ENCODE data around the gene ALKBH3. TPM values are rescaled to one million over a fixed set of nuclear protein-coding genes. Genes with fewer than 3 reads are reported as not detected.

The ALKBH3 gene
- total RNA-seq, 2 experiments from 2014 or later: 48.1 to 49.7 TPM

- POLR2A ChIA-PET: no interaction called here
- CTCF ChIA-PET: interaction anchor here (0.5 kb wide), 1 partner anchor 52 kb away, joined by 3 read pairs; no protein-coding TSS in a partner anchor
These were observed 71.4 kb downstream of the ALKBH3 start for GRCh38 chr11:43952020-43952400.

DNA sequence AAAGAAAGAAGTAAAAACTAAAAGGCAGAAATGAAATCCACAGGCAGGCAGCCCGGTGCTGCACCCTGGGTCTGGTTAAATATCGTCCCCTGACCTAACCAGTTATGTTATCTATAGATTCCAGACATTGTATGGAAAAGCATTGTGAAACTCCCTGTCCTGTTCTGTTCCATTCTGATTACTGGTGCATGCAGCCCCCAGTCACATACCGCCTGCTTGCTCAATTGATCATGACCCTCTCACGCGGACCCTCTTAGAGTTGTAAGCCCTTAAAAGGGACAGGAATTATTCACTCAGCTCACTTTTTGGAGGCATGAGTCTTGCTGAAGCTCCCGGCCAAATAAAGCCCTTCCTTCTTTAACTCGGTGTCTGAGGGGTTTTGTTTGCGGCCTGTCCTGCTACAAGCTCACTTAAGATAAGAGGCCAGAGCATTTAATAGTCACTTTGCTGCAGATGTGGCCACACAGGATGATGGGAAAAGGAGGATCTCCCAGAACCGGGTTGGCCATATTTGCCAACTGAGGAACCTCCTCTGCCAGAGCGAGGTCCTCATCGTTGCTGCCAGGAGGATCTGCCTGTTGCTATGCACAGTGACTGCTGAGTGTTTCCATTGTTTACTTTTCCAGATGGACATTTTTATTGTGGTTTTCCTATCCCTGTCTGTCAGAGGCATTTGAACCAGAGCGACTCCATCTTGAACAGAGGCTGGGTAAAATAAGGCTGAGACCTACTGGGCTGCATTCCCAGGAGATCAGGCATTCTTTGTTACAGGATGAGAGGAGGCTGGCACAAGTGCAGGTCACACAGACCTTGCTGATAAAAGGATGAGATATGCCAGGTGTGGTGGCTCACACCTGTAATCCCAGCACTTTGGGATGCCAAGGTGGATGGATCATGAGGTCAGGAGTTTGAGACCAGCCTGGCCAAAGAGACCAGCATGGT, 72.0 kb downstream of the ALKBH3 start:
- ChIA-PET CTCF (interaction anchor here (0.7 kb wide), 1 partner anchor 670 kb away, joined by 3 read pairs; no protein-coding TSS in a partner anchor), POLR2A (no interaction called here)

DNA sequence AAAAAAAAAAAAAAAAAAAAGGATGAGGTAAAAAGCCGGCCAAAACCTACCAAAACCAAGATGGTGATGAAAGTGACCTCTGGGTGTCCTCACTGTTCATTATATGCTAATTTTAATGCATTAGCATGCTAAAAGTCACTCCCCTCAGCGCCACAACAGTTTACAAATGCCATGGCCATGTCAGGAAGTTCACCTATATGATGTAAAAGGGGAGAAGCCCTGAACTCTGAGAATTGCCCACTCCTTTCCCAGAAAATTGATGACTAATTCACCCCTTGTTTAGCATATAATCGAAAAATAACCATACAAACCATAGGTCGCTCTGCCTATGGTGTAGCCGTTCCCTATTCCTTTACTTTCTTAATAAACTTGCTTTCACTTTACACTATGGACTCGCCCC, 72.9 kb downstream of the ALKBH3 start:
- POLR2A ChIA-PET: no interaction called here
- CTCF ChIA-PET: interaction anchor here (0.7 kb wide), 2 partner anchors 9 to 671 kb away, joined by 3 read pairs; no protein-coding TSS in a partner anchor

- POLR2A ChIA-PET: no interaction called here
- CTCF ChIA-PET: no interaction called here
These were observed 73.6 kb downstream of the ALKBH3 start for GRCh38 chr11:43954241-43954640.

GRCh38 chr11:43955381-43956118, 74.9 kb downstream of the ALKBH3 start:
- ChIA-PET POLR2A (interaction anchor here (0.6 kb wide), 1 partner anchor 15 kb away, joined by 5 read pairs; no protein-coding TSS in a partner anchor), CTCF (interaction anchor here (0.6 kb wide), 1 partner anchor 8 kb away, joined by 3 read pairs; no protein-coding TSS in a partner anchor)

GRCh38 chr11:43957571-43957970, 76.9 kb downstream of the ALKBH3 start:
- POLR2A ChIA-PET: no interaction called here
- CTCF ChIA-PET: no interaction called here

DNA sequence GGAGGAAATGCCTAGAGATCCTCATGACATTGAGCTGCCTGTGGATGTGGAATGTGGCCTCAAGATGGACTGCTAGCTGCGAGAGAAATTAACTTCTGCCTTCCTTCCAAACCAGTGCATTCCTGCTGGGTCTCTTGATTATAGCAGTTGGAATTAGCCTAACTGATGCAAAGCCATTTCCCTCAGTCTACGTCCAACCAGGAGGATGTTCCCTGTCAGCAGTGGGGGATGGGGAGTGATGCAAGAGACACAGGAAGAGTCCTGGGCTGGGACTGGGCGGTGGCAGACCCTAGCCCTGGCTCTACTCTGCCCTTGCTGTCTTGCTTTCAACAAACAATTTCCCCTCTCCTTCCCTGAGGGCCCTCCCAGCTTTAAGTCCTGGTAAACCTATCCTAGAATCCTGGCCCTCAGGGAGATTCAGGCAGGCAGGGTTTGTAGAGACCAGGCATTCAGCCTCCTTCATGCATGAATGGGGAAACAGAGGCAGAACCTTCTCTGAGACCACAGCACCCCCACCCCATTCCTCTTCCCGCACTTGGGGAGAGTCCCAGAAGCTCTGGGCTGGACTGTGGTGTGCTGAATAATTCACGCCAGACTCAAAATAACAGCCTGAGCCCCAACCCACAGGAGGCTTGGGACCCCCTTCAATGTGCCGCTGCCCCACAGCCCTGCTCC, 78.8 kb downstream of the ALKBH3 start:
- POLR2A ChIA-PET: no interaction called here
- CTCF ChIA-PET: no interaction called here

- ChIA-PET CTCF (interaction anchor here (0.9 kb wide), 1 partner anchor 17 kb away, joined by 3 read pairs; no protein-coding TSS in a partner anchor), POLR2A (no interaction called here)
These were observed 82.0 kb downstream of the ALKBH3 start for GRCh38 chr11:43962383-43963278.

- ChIA-PET CTCF (no interaction called here), POLR2A (no interaction called here)
These were observed 82.6 kb downstream of the ALKBH3 start for GRCh38 chr11:43963279-43963620.

- ChIA-PET CTCF (no interaction called here), POLR2A (no interaction called here)
These were observed 87.0 kb downstream of the ALKBH3 start for GRCh38 chr11:43967661-43968060.

DNA sequence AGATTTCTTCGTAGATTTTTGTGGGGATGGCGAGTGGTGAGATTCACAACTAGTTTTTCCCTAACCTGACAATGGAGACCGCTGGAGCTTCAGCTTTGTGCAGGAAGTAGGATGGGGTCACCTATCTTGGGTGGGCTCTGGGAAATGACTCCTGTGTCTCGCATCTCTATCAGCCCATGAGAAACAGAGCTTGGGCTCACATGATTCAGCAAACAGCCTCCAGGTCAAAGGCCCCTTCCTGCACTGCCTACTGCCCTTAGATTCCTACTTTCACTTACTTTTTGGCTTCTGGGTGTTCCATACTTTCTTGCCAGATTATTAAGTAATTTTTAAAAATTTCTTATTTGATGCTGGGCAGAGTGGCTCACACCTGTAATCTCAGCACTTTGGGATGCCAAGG, 88.1 kb downstream of the ALKBH3 start:
- CTCF ChIA-PET: no interaction called here
- POLR2A ChIA-PET: no interaction called here

DNA sequence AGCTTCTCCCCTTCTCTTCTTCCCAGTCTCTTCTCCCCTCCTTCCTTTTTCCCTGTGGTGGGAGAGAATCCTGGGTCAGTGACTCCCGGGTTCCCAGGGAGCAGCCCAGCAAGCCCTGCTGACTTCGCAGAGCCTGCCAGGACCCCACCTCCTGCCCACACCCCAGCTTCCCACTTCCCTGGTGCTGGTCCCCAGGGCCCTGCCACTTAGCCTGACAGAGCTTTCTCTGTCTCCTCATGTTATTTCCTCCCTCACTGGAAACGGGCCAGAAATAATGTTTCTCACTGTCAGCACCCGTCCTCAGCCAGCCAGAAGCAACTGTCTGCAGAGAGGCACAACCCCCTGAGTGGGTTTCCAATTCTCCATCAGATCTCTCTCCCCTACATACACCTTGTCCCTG, 88.9 kb downstream of the ALKBH3 start:
- POLR2A ChIA-PET: no interaction called here

More for the DNA sequence above, 88.9 kb downstream of the ALKBH3 start:
- CTCF ChIA-PET: no interaction called here

Other genes with a start within 250 kb of the ALKBH3 start
- 10 to 100 TPM; 39.9 to 43.7 TPM for gene HSD17B12, start 200.1 kb upstream of the ALKBH3 start, total RNA-seq
- under 1 TPM; 0.42 to 0.46 TPM for gene C11orf96, start 61.8 kb downstream of the ALKBH3 start, total RNA-seq
- gene ACCSL, start 167.2 kb downstream of the ALKBH3 start, total RNA-seq: not detected
- 1 to 10 TPM; 2.1 to 2.8 TPM for gene ACCS, start 185.4 kb downstream of the ALKBH3 start, total RNA-seq
- 10 to 100 TPM; 32.4 to 35.2 TPM for gene EXT2, start 214.8 kb downstream of the ALKBH3 start, total RNA-seq